Glomerular endothelial cell (primary cell): ENCODE results near the gene BEST2. TPM values are rescaled to one million over a fixed set of nuclear protein-coding genes. Genes with fewer than 3 reads are reported as not detected.

Source experiments
- DNase-seq: peaks from one replicate; pipeline ENCODE4 v3.0.0-alpha.2; 2011; ENCODE audit warnings: low read depth, low spot score; ENCODE audit errors: extremely low read depth
- total RNA-seq: library from RNA; depleted of rRNA; stranded (reverse); fragments of >200 nt; gene quantifications from 2 replicates; pipeline ENCODE4 v1.2.3, GENCODE V29; 2015

BEST2 gene
- total RNA-seq, 1 donor from 2014 or later, result not detected

DNA sequence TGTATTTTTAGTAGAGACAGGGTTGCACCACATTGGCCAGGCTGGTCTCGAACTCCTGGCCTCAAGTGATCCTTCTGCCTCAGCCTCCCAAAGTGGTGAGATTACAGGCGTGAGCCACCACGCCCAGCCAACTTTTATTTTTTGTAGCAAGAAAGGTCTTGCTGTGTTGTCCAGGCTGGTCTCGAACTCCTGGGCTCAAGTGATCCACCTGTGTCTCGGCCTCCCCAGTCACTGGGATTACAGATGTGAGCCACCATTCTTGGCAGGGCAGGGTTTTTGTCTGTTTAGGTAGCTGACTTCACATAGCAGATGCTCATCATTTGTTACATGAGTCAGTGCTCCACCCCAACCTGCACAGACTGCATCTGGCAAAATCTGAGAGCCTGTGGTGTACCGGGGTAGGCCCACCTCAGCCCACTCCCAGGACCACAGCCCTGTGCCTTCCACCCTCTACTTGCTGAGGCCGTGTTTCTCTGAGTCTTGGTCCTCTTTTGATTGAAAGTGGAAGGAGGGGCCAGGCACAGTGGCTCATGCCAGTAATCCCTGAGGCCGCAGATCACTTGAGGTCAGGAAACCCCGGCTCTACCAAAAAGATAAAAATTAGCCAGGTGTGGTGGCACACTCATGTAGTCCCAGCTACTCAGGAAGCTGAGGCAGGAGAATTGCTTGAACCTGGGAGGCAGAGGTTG is 23.7 kb upstream of the BEST2 start:
- no peak for DNase-seq

DNA sequence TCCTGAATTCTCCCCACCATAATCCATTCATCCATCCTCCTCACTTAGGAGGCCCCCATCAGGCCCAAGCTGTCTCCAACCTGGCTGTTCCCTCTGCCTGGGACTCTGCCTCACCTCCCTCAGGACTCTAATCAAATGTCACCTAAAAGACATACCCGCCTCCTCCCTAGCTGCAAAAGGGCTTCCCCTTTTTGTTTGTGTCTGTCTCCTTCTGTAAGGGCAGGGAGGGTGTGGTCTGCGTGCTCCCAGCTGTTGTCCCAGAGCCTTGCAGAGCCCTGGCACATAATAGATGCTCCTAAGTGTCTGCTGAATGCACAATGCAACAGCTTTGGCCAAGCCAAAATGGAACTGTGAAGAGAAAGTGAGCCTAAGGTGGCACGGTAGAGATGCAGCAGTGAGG is 21.5 kb upstream of the BEST2 start:
- no peak for DNase-seq

DNA sequence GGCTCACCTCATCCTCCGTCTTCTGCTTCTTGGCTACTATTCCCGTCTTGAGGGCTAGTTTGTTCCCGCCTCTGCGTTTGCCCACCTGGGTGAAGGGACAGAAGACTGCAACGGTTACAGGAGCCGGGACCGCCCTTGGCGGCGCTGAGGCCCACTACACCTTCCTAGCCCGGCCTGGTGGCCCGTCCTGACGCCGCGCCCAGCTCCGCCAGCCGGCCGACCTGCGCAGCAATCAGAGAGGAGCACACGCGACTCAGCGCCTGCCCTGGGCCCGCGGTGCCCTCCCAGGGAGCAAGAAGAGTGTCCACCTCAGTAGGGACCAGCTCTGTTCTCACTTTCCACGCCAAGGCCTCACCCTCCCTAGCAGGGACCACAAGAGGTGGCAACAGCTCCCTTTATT is 20.3 kb upstream of the BEST2 start:
- DNase-seq, result no peak

DNA sequence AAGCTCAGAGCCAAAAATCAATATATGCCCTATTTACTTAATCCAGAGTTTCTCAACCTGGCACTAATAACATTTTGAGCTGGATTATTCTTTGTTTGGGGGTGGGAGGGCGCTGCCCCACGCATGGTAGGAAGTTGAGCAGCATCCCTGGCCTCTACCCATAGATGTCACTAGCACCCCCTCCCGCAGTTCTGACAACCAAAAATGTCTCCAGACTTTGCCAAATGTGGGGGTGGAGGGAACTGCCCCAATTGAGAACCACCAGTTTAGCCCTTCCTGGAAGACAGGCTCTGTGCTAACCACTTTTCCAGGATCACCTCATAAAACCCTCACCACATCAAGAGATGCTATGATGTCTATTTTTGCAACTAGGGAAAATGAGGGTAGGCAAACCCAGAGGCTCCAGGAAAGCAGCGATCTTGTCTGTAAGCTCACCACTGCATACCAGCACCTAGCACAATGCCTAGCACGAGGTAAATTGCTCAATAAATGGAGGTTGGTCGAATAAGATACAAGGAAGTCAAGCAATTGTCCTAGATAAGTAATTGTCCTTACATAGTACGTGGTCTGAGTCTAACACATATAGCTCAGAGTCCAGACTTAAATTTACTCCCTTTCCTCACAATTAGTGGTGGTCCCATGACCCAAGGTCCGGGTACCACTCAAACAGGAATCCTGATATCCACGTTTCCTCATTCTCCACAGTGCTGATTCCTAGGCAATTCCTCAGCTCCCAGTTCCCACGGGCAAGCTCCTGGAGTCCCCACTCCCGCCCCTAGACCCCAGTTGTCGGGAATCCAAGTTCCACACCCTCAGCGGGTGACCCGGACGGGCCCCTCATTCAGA is 18.0 kb upstream of the BEST2 start:
- DNase-seq, result no peak

DNA sequence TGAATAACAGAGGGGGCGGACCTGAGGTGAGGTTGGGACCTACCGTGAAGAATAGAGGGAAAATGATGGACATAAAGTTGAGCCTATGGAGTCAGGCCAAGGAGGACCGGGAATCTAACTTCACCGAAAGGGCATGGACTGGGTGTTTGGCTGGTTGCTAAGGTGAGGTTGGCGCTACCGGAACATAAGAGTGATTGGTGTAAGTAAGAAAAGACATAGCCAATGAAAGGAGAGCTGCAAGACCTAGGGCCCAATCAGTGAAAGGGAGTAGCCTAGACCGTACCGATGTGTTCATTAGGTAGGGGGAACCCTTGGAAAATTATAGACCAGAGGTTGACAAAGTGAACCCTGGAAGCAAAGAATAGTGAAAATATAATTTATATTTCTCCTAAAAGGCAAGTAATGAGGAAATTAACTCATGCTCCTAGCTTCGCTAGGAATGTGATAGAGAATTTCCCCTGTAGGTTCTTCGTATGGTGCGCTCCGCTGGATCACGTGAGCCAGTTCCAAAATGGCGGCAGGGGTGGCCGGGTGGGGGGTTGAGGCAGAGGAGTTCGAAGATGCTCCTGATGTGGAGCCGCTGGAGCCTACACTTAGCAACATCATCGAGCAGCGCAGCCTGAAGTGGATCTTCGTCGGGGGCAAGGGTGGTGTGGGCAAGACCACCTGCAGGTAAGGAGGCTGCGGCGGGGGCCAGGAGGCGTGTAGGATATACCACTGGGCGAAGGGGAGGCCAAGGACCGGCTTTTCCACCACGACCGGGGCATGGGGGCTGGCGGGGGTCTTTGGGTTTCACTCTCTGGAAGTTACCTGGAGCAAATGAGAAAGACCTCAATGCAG is 14.4 kb upstream of the BEST2 start, which contains the start of gene GET3:
Gene GET3, plus strand, starts transcription at position 503 of the 840 bp plus-strand sequence. Its CDS starts 9 bp downstream, at position 512.
- DNase-seq, result peak; percentile 100

DNA sequence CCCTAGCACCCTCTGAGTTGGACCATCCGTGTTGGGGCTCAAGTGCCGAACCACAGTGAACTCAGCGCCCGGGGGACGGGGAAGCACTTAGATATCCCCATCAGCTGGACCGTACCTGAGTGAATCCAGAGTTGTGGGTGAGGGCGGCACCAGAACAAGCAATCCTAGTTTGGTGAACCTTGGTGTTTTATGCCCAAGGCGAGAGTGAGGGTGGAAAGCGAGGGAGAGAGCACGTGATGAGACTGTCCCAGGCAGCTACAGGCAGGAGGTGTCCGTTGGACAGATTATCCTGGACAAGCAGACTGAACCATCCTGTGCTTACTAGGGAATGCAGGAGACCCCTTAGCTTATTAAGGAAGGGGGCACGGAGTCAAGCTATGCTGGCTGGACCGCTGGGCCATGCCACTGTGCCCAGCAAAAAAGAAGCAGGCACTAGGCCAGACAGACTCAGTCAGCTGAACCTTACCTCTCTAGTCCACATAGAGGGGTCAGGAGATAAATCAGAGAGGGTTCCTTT is 13.7 kb upstream of the BEST2 start:
- DNase-seq, result no peak

DNA sequence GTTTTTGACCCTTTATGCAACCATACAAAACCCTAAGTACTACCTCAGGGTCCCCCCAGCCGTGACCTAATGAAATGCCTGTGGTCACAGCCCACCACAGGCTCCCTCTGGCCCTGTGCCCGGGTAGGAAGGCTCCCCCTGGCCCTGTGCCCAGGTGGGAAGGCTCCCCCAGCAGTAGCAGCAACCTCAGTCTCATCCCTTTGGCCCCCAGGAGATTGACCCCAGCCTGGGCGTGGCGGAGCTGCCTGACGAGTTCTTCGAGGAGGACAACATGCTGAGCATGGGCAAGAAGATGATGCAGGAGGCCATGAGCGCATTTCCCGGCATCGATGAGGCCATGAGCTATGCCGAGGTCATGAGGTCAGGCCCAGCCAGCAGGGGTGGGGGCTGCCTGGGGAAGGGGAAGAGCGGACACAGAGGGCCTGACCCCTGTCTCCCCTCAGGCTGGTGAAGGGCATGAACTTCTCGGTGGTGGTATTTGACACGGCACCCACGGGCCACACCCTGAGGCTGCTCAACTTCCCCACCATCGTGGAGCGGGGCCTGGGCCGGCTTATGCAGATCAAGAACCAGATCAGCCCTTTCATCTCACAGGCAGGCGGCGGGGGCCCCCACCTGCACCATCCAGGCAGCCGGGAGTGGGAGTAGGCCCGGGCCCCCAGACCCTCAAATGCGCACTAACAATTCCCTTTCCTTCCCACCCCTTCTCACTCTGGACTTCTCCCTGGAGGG is 6.3 kb upstream of the BEST2 start:
- no peak for DNase-seq

DNA sequence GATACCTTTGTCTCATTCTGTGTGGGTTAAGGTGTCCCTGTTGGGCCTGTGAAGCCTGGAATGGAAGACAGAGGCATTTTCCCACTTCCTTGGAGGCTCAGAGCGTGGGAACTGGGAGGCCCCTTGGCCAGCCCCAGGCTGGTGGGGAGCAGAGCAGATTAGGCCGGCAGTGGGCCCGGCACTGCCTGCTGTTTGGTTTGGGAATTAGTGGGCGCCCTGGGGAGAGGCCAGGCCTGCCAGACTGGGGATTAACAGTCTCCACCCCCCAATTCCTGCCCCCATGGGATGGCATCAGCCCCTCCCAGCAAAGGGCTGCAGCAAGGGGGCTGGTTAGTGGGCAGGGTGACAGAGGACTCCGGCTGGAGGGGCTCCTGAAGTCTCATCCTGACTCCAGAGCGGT is 3.1 kb upstream of the BEST2 start:
- no peak for DNase-seq

DNA sequence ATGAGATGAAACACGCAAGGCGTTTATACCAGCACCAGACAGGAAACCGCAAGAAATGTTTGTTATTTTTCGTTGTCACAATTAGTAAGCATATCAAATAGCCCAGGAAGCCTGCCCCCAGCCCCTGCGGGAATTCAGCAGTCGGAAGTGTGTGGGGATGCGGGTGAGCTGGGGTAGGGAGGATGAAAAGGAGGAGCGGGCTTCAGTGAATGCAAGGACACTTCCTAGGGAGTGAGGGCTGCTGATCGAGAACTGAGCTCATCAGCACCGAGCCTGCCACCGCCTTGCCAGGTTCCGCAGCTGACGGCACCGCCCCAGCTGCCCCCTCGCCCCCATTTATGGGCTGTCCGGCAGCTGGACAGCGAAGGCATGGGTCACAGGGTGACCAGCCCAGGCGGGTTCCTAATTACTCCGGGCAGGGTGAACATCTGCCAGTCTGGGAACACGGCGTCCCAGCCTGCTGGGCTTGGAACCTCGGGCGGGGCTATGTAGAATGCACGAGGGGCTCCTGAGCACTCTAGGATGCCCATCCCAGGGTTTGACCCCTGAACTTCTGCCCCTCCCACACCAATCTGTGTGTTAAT is 1.6 kb upstream of the BEST2 start:
- no peak for DNase-seq

DNA sequence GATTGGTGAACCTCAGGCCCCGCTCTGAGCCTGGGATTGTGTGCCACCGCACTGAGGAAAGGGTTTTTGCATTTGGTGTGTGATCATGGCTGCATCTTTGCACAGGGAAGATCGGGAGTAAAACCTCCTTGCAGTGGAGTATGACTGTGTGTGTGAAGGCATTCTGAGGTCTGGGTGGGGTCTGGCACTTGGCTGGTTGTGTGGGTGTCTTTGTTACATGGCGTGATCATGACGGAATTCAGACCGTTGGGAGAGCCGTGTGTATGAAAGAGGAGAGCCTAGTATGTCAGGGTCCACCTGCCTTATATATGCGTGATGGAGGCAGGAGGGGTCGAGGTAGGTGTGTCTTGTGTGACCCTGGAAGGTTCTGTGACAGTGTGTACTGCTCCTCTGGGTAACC is 740 bp upstream of the BEST2 start:
- no peak for DNase-seq

DNA sequence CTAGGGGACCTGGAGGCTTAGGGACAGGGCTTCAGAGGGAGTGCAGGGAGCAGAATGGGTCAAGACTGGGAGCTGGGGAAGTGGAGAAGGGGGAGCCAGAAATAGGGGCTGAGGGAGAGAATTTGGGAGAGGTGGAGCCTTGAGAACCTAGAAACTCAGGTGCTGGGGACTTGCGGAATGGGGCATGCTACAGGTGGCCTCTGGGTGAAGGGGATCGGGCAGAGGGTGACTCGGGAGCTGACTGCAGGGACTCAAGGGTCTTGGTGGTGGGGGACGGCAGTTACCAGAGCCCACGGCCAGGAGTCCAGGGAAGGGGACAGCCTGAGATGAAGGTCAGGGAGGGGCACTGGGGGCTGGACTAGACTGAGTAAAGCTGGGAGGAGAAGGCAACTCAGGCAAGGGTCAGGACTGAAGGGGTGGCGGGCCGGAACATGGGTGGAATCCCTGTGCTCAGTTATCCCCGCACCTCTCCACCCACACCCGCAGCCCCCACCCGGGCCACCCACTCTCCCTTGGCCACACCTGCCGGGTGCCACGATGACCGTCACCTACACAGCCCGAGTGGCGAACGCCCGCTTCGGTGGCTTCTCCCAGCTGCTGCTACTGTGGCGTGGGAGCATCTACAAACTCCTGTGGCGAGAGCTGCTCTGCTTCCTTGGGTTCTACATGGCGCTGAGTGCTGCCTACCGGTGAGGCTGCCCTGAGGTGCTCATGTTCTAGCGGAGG is 628 bp downstream of the BEST2 start:
- no peak for DNase-seq

DNA sequence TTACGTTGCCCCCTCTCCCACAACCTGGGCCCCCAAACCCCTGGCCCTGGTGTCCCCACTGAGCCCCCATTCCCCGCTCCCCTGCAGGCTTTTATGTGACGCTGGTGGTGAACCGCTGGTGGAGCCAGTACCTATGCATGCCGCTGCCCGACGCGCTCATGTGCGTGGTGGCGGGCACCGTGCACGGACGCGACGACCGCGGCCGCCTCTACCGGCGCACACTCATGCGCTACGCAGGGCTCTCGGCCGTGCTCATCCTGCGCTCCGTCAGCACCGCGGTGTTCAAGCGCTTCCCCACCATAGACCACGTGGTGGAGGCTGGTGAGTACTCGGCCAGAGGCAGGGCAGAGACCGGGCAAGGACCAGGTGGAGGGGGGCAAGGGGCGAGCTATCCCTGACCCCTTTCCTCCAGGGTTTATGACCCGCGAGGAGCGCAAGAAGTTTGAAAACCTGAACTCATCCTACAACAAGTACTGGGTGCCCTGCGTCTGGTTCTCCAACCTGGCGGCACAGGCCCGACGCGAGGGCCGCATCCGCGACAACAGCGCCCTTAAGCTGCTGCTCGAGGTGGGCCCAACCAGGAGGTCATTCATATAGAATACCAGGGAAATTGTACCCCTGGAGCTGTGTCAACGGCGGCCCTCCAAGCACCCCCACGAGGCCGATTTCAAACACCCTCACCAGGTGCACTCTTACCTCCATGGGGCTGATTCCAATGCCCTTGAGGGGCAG is 3.0 kb downstream of the BEST2 start:
- no peak for DNase-seq

DNA sequence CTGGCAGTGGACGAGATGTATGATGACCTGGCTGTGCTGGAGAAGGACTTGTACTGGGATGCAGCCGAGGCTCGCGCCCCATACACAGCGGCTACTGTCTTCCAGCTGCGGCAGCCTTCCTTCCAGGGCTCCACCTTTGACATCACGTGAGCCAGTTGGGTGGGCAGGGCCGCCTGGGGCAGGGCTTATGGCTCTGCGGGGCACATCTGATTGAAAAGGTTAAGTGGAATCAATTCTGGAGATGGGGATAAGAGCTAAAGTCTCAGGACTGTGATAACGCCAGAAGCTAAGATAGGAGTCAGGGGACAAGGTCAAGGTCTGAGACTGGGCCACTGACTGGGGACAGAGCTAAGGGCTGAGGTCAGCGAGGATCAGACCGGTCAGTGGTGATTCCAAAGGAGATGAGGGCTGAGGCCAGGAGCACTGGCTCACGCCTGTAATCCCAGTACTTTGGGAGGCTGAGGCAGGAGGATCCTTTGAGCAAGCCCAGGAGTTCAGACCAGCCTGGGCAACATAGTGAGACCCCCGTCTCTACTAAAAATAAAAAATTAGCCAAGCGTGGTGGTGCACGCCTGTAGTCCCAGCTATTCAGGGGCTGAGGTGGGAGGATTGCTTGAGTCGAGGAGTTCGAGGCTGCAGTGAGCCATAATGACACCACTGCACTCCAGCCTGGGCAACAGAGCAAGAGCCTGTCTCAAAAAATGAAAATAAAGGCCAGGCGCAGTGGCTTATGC is 4.7 kb downstream of the BEST2 start:
- DNase-seq, result no peak

DNA sequence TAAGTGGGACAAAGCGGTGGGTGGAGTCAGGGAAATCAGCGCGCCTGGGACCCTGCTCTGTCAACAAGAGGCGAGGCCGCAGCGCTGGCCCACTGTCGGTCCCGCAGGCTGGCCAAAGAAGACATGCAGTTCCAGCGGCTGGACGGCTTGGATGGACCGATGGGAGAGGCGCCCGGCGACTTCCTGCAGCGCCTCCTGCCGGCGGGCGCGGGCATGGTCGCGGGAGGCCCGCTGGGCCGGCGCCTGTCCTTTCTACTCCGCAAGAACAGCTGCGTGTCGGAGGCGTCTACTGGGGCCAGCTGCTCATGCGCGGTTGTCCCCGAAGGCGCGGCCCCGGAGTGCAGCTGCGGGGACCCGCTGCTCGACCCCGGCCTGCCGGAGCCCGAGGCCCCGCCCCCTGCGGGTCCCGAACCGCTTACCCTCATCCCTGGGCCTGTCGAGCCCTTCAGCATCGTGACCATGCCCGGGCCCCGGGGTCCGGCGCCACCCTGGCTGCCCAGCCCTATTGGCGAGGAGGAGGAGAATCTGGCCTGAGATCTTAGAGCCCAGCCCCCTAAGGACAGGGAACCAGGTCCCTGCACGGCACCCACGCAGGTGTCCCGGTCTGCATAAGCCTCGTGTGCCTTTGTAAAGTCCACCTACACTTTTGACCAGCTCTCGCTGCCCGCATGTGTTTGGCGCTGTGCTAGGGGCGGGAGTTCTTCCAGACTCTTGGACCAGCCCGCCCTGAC is 6.1 kb downstream of the BEST2 start:
- DNase-seq, result no peak

DNA sequence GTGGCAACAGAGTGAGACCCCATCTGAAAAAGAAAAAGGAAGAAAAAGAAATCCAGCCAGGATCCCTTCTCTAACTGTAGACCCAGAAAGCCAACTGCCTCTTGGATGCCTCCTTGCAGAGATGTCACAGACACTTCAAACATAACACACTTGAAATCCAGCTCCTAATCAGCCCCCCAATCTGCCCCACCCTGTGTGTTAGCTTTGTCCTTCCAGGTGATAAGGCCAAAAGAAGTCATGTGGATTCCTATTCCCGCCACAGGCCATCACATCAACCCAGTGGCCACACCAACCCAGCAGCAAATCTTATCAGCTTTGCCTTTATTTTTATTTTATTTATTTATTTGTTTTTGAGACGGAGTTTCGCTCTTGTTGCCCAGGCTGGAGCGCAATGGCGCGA is 8.1 kb downstream of the BEST2 start:
- no peak for DNase-seq

DNA sequence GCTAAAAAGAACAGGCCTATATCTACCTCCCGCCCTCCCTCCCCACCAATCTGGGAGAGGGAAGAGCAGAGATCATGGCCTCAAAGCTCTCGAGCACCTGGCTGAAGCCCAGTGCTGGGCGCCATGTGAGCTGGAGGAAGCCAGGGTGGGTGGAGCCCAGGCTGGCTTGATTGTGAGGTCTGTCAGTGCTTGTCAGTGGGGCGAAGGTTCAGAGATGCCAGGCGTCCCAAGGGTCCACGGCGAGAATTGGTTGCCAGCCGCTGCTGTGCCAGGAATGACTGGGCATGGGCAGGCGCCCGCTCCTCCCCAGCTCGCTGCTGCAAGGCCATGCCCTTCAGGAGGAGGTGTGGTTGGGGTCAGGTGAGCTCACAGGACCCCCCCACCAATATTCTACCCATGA is 11.5 kb downstream of the BEST2 start:
- no peak for DNase-seq

DNA sequence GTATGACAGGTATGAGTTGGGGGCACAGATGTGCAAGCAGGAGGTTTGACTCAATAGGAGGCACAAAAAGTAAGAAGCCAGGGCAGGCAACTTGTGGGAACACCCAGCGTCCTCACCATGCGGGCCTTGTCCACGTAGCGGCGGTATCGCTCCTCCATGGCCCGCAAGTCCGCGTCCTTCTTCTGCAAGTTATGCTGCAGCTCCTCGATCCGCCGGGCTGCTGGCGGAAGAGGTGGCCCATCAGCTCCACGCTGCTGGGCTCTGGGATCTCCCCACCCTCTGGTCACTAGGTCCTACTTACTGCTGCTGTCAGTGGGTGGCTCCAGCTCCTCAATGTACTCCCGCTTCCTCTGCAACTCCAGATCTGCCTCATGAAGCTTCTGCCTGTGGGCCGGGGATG is 13.1 kb downstream of the BEST2 start:
- DNase-seq, result no peak
